ENCODE results near the gene NCK2. TPM values are rescaled to one million over a fixed set of nuclear protein-coding genes. Genes with fewer than 3 reads are reported as not detected.

The NCK2 gene
- total and polyA plus RNA-seq, 2 of the 13 experiments (the other 11 are each of a cell fraction or from before 2014, with no cell fraction given), result 14.8 to 23.5 TPM

- no peak for TF ChIP-seq ZNF510 (CRISPR knock-in tag; IDR thresholded peaks at IDR 0.05; ENCODE audit: low read depth)
- no peak for TF ChIP-seq IKZF4 (CRISPR knock-in tag; IDR thresholded peaks at IDR 0.05; ENCODE audit: borderline replicate concordance, low read depth, not compliant biosample characterization)
- TF ChIP-seq JDP2 (CRISPR knock-in tag; IDR thresholded peaks at IDR 0.05; ENCODE audit: borderline replicate concordance), result no peak
- no peak for TF ChIP-seq NR1H2 (CRISPR knock-in tag; IDR thresholded peaks at IDR 0.05; ENCODE audit: borderline replicate concordance, low read depth)
- TF ChIP-seq TGIF2 (CRISPR knock-in tag; IDR thresholded peaks at IDR 0.05), result peak; percentile 72; the same call in 1 of the 2 replicates
- TF ChIP-seq MLXIP (CRISPR knock-in tag; IDR thresholded peaks at IDR 0.05; ENCODE audit: borderline replicate concordance), result no peak; the same call in 1 of the 2 replicates
- TF ChIP-seq KDM5A (IDR thresholded peaks at IDR 0.05; ENCODE audit: borderline replicate concordance, low read length), result no peak
- TF ChIP-seq KDM6A (CRISPR knock-in tag; IDR thresholded peaks at IDR 0.05; ENCODE audit: low read depth), result peak; percentile 15; the same call in 1 of the 2 replicates
- no peak for TF ChIP-seq ATF1 (CRISPR knock-in tag; IDR thresholded peaks at IDR 0.05)
- TF ChIP-seq ADNP (CRISPR knock-in tag; IDR thresholded peaks at IDR 0.05), result no peak
- TF ChIP-seq DRAP1 (CRISPR knock-in tag; IDR thresholded peaks at IDR 0.05), result no peak
- no peak for TF ChIP-seq ZNF274 (CRISPR knock-in tag; IDR thresholded peaks at IDR 0.05)
- TF ChIP-seq RFX3 (CRISPR knock-in tag; IDR thresholded peaks at IDR 0.05), result no peak
- TF ChIP-seq TEAD2 (CRISPR knock-in tag; IDR thresholded peaks at IDR 0.05), result no peak
- TF ChIP-seq ZNF788 (CRISPR knock-in tag; IDR thresholded peaks at IDR 0.05; ENCODE audit: borderline replicate concordance), result peak; percentile 44; the same call in 1 of the 2 replicates
- TF ChIP-seq, protein P1, sequence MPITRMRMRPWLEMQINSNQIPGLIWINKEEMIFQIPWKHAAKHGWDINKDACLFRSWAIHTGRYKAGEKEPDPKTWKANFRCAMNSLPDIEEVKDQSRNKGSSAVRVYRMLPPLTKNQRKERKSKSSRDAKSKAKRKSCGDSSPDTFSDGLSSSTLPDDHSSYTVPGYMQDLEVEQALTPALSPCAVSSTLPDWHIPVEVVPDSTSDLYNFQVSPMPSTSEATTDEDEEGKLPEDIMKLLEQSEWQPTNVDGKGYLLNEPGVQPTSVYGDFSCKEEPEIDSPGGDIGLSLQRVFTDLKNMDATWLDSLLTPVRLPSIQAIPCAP (CRISPR knock-in tag; IDR thresholded peaks at IDR 0.05; ENCODE audit: low read depth), result no peak
- TF ChIP-seq, protein P2, sequence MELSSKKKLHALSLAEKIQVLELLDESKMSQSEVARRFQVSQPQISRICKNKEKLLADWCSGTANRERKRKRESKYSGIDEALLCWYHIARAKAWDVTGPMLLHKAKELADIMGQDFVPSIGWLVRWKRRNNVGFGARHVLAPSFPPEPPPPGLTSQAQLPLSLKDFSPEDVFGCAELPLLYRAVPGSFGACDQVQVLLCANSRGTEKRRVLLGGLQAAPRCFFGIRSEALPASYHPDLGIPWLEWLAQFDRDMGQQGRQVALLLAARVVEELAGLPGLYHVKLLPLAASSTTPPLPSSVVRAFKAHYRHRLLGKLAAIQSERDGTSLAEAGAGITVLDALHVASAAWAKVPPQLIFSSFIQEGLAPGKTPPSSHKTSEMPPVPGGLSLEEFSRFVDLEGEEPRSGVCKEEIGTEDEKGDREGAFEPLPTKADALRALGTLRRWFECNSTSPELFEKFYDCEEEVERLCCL (CRISPR knock-in tag; IDR thresholded peaks at IDR 0.05; ENCODE audit: borderline replicate concordance), result no peak
- TF ChIP-seq, protein P3, sequence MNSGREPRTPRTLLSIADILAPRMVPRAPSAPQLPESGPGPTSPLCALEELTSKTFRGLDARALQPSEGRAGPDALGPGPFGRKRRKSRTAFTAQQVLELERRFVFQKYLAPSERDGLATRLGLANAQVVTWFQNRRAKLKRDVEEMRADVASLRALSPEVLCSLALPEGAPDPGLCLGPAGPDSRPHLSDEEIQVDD (CRISPR knock-in tag; IDR thresholded peaks at IDR 0.05; ENCODE audit: borderline replicate concordance), result no peak
- peak; percentile 85 for TF ChIP-seq NCOA2 (CRISPR knock-in tag; IDR thresholded peaks at IDR 0.05)
- no peak for TF ChIP-seq FOXC1 (CRISPR knock-in tag; IDR thresholded peaks at IDR 0.05; ENCODE audit: borderline replicate concordance)
- no peak for TF ChIP-seq MBNL3 (CRISPR knock-in tag; conservative IDR thresholded peaks at IDR 0.05)
- TF ChIP-seq TAF15 (IDR thresholded peaks at IDR 0.05; ENCODE audit: low read depth, low read length, poor library complexity, severe bottlenecking), result no peak
- TF ChIP-seq ZNF549 (CRISPR knock-in tag; IDR thresholded peaks at IDR 0.05), result no peak
- TF ChIP-seq XRCC5 (optimal IDR thresholded peaks at IDR 0.05; ENCODE audit: low read length), result no peak
- TF ChIP-seq CEBPB (IDR thresholded peaks at IDR 0.05; ENCODE audit: borderline replicate concordance, low read depth, low read length), result peak; percentile 98
These were observed 166.0 kb downstream of the NCK2 start (continued) for GRCh38 chr2:105910497-105911238.

Data from HepG2 (cell line).